Measurements from ENCODE around the gene ANKRA2.
A peak's percentile ranks its signal among the peaks of the same experiment; 100 is the strongest.

Gene ANKRA2

GRCh38 chr5:73564675-73565074, 764 bp downstream of the ANKRA2 start:
- Histone ChIP-seq H3K36me3 (ENCODE audit: control insufficient read depth, low read length) (peaks cover 29% of the 10 kb centered on the region), H3K27ac (ENCODE audit: low read depth, low read length) (peak overlapping the region; percentile 58), H3K4me2 (ENCODE audit: low read length) (peak overlapping the region; percentile 77), H4K20me1 (ENCODE audit: control insufficient read depth, insufficient read depth, low read depth, low read length) (no peaks in the 10 kb centered on the region), H3K27me3 (ENCODE audit: control insufficient read depth, low read length) (no peaks in the 10 kb centered on the region), H3K79me2 (ENCODE audit: control insufficient read depth, low read length) (peaks cover 63% of the 10 kb centered on the region), H3K4me3 (ENCODE audit: low read length) (peak overlapping the region; percentile 84), H3K4me1 (ENCODE audit: control insufficient read depth, low read length) (peaks cover 24% of the 10 kb centered on the region), H3F3A (ENCODE audit: control insufficient read depth, insufficient read depth) (no peaks in the 10 kb centered on the region), H3K9me3 (ENCODE audit: control insufficient read depth, insufficient read depth, low read length) (no peaks in the 10 kb centered on the region), H3K9me2 (replicated peaks; ENCODE audit: control insufficient read depth, low read length) (no peaks in the 10 kb centered on the region)
- TF ChIP-seq EZH2phosphoT487 (IDR thresholded peaks at IDR 0.05; ENCODE audit: borderline replicate concordance, low read length), result no peak
- no peak for TF ChIP-seq CTCF (IDR thresholded peaks at IDR 0.05; ENCODE audit: low read depth, low read length, poor library complexity, severe bottlenecking)

- H4K20me1 ChIP-seq (ENCODE audit: control insufficient read depth, insufficient read depth, low read depth, low read length), result no peaks in the 10 kb centered on the region
- peak overlapping the region; percentile 84 for H3K4me3 ChIP-seq (ENCODE audit: low read length)
- H3K9me2 ChIP-seq (replicated peaks; ENCODE audit: control insufficient read depth, low read length), result no peaks in the 10 kb centered on the region
- peaks cover 24% of the 10 kb centered on the region for H3K4me1 ChIP-seq (ENCODE audit: control insufficient read depth, low read length)
- peak overlapping the region; percentile 77 for H3K4me2 ChIP-seq (ENCODE audit: low read length)
- no peak overlapping the region for H3K27ac ChIP-seq (ENCODE audit: low read depth, low read length)
- H3K27me3 ChIP-seq (ENCODE audit: control insufficient read depth, low read length), result no peaks in the 10 kb centered on the region
- H3K9me3 ChIP-seq (ENCODE audit: control insufficient read depth, insufficient read depth, low read length), result no peaks in the 10 kb centered on the region
- peaks cover 26% of the 10 kb centered on the region for H3K36me3 ChIP-seq (ENCODE audit: control insufficient read depth, low read length)
- no peaks in the 10 kb centered on the region for H3F3A ChIP-seq (ENCODE audit: control insufficient read depth, insufficient read depth)
- peaks cover 58% of the 10 kb centered on the region for H3K79me2 ChIP-seq (ENCODE audit: control insufficient read depth, low read length)
- no peak for TF ChIP-seq CTCF (IDR thresholded peaks at IDR 0.05; ENCODE audit: low read depth, low read length, poor library complexity, severe bottlenecking)
- no peak for TF ChIP-seq EZH2phosphoT487 (IDR thresholded peaks at IDR 0.05; ENCODE audit: borderline replicate concordance, low read length)
Measured at GRCh38 chr5:73564018-73564417, 1.4 kb downstream of the ANKRA2 start.

DNA sequence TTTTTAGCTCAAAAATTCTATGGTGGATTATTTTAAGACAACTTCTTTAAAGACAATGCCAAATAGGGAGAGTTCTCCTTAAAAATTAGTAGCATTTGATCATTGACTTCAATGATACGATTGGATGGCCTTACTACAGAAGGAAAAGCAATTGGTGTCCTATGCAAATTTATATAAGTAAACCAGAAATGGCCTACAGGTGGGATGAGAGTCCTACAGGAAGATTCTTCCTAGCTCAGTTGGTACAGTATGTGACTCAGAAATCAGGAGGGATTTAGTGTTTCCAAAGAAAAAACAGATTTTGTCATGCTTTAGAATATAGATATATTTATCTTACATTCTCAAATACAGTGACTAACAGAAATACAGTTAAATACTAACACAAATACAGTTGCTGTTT, 6.5 kb downstream of the ANKRA2 start:
- peaks cover 31% of the 10 kb centered on the region for H3K36me3 ChIP-seq (ENCODE audit: control insufficient read depth, low read length)
- TF ChIP-seq EZH2phosphoT487 (IDR thresholded peaks at IDR 0.05; ENCODE audit: borderline replicate concordance, low read length), result no peak
- no peak for TF ChIP-seq CTCF (IDR thresholded peaks at IDR 0.05; ENCODE audit: low read depth, low read length, poor library complexity, severe bottlenecking)
- peaks cover 9% of the 10 kb centered on the region for H3K4me1 ChIP-seq (ENCODE audit: control insufficient read depth, low read length)
- no peak overlapping the region for H3K27ac ChIP-seq (ENCODE audit: low read depth, low read length)
- H3K9me2 ChIP-seq (replicated peaks; ENCODE audit: control insufficient read depth, low read length), result no peaks in the 10 kb centered on the region
- H3K79me2 ChIP-seq (ENCODE audit: control insufficient read depth, low read length), result peaks cover 10% of the 10 kb centered on the region
- no peaks in the 10 kb centered on the region for H3K9me3 ChIP-seq (ENCODE audit: control insufficient read depth, insufficient read depth, low read length)
- no peak overlapping the region for H3K4me3 ChIP-seq (ENCODE audit: low read length)
- no peaks in the 10 kb centered on the region for H3K27me3 ChIP-seq (ENCODE audit: control insufficient read depth, low read length)
- H3F3A ChIP-seq (ENCODE audit: control insufficient read depth, insufficient read depth), result no peaks in the 10 kb centered on the region
- H3K4me2 ChIP-seq (ENCODE audit: low read length), result no peak overlapping the region
- no peaks in the 10 kb centered on the region for H4K20me1 ChIP-seq (ENCODE audit: control insufficient read depth, insufficient read depth, low read depth, low read length)
